Activated CD4-positive, CD25-positive, alpha-beta regulatory T cell treated with anti-CD3 and anti-CD28 coated beads, Interleukin-2, amount 50 U/mL, for 72 hours (primary cell): ENCODE data around the gene RSPH3.
"Not testable (repeated sequence)": the region's sequence is repeated elsewhere in the genome, so short reads cannot be mapped to it uniquely, and the experiment has no call there.

ENCODE experiments used
- DNase-seq: peaks from one replicate; pipeline ENCODE4 v3.0.0; 2021

Gene RSPH3

DNA sequence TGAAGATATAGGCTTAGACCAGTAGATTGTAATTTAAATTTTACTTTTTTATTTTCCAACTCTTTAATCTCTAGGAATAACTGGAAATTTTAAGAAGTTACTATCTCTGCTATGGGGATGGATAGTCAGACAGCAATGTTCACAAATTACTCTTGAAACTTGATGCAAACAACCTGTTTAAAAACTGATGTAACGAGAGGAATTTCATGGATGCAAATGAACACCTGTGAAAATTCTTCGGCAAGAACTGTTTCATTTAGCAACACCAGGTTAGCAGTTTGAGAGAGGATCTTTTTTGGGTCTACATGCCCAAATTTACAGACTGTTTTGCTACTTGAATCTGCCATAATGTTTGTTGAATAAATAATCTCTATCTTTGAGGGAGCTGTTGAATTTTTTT is 20.0 kb upstream of the RSPH3 start:
- DNase-seq = no peak

GRCh38 chr6:159017757-159018559 is 18.0 kb upstream of the RSPH3 start:
- no peak for DNase-seq

DNA sequence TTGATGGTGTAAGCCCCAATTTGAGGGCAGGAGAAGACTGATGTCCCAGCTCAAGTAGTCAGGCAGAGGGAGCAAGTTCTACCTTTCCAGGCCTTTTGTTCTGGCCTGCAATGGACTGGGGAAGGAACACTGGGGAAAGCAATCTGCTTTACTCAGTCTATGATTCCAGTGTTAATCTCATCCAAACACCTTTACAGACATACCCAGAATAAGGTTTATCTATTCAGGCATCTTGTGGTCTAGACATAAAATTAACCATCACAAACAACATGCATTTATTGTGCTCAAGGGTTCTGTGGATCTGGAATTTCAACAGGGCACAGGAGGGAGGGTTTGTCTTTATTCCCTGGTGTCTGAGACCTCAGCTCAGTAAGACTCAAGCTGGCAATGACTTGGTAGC is 14.4 kb upstream of the RSPH3 start:
- DNase-seq = no peak

DNA sequence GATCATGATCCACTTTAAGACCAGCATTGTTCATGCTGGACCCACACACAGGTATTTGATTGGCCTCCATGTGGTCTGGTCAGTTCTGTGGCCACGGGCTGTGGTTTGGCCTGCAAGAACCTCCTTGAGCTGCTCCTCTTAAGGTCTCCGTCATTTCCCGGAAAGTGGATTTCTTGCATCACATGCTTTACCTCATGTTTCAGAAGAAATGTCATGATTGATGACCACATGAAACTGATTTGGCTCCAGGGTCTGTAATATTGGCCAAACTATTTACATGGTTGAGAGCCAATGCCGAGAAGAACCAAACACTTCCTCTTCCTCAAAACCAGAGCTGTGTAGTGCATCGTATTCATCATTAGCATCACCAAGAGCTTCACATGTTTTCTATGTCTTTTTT is 13.2 kb upstream of the RSPH3 start:
- no peak for DNase-seq

- no peak for DNase-seq
Measured at GRCh38 chr6:159012201-159012600, 12.2 kb upstream of the RSPH3 start.

DNA sequence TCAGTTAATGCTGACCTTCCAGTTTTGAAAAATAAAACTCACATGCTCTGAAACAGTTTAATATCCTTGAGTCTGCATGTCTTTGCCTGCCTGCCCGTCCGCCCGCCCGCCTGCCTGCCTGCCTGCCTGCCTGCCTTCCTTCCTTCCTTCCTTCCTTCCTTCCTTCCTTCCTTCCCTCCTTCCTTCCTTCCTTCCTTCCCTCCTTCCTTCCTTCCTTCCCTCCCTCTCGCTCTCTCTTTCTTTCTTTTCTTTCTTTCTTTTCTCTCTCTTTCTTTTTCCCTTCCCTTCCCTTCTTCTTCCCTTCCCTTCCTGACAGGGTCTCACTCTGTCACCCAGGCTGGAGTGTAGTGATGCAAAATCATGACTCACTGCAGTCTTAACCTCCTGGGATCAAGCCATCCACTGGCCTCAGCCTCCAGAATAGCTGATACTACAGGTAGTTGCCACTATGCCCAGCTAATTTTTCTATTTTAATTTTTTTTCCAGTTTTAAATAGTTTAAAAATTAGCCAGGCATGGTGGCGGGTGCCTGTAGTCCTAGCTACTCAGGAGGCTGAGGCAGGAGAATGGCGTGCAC is 10.1 kb upstream of the RSPH3 start:
- not testable (repeated sequence) for DNase-seq

- DNase-seq = no peak
Measured at GRCh38 chr6:159008656-159009288, 8.8 kb upstream of the RSPH3 start.

DNA sequence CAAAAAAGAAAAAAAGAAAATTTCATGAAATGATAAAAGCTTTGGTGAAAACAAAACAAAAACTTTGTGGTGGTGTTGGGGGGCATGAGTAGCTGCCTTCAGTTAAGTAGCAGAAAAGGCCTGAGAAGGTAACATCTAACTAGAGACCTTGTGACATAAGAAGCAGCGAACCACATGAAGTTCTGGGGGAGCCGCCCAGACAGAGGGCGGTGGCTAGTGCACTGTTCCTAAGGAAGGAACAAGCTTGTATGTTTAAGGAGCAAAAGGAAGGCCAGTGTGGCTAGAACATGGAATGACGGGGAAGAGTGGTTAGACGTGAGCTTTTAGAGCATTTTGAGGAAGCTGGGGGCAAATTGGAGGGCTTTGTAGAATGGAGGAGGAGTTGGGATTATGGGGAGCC is 7.5 kb upstream of the RSPH3 start:
- no peak for DNase-seq

DNA sequence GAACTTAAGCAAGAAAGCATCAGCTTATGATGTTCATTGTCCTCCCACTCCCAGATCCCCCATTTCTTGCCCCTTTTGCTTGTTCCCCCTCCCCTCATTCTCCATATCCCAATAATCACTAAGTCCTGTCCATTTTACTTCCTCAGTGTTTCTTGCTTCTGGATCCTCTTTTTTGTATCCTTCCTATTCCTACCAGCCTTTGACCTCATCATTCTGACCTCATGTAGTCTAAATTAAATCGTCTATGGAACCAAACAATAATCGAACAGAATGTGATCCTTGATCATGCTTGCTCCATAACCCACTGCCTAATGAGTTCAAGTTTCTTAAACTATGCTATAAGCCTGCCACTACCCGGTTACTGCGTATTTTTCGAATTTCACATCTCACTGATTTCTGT is 5.4 kb upstream of the RSPH3 start:
- no peak for DNase-seq

GRCh38 chr6:159004592-159004991 is 4.6 kb upstream of the RSPH3 start:
- no peak for DNase-seq

DNA sequence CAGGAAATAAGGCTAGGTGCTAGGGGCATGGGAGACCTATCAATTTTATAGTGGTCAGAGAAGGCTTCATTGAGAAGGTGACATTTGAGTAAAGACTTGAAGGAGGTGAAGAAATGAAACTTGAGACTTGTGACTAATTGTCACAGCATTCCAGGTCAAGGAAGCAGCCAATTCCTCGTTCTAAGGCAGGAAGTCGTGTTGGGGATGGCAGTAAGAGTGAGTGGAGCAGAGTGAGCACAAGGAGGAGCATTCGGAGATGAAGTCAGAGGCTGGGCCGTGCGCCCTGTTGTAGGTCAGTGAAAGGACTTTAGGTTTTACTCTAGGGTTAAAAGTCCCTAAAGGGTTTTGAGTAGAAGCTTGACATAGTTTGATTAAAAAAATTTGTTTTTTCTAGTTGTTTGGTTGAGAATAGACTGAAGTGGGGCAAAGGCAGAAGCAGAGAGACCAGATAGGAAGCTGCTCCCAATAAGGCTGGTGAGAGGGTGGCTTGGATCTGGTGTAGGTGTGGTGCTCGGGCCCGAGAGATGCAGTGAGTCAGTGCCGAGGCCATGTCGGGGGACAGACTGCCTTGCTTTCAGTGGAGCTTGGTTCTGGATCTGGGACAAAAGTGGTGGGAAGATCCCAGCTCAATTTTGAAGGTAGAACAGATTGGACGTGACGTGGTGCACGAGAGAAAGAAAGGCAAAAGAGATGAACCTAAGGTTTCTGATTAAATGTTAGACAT is 2.6 kb upstream of the RSPH3 start:
- no peak for DNase-seq

DNA sequence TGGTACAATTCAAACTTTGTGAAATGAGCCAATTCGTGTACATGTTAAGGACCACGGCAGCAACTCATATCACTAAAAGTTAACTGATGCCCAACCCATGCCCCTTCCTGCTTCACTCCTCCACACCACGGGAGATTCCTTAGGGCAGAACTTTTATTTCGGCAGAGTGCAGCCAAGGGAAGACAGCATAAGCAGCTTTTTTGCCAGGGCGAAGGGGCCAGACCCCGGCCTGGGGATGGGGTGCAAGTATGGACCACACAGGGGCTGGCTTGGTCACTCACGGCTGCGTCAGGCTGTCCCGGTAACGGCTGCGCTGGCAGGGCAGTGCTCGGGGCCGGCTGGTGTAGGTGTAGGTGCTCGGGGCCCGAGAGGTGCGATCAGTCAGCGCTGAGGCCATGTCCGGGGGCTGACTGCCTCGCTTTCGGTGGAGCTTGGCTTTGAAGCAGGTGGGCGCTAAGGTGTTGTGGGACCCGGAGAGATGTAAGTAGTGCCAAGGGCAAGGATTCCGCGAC is 792 bp downstream of the RSPH3 start:
- no peak for DNase-seq

GRCh38 chr6:158996856-158997255 is 3.1 kb downstream of the RSPH3 start:
- no peak for DNase-seq

DNA sequence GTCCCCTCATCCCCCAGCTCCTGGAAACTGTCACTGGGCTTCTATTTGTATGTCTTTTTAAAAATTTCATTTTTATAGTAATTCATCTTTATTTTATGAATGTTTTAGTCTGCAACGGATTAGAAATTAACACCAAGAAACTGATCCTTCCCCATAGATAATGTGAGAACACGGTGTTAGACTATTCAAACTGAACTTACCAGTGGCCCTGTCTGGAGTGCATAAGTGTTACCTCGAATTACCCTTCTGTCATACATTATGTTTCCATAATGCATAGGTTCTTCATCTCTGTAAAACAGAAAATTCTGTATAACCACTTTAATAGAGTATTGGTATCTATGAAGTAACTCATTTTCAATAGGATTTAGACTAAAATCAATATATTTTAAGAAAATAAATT is 6.4 kb downstream of the RSPH3 start:
- DNase-seq = no peak

DNA sequence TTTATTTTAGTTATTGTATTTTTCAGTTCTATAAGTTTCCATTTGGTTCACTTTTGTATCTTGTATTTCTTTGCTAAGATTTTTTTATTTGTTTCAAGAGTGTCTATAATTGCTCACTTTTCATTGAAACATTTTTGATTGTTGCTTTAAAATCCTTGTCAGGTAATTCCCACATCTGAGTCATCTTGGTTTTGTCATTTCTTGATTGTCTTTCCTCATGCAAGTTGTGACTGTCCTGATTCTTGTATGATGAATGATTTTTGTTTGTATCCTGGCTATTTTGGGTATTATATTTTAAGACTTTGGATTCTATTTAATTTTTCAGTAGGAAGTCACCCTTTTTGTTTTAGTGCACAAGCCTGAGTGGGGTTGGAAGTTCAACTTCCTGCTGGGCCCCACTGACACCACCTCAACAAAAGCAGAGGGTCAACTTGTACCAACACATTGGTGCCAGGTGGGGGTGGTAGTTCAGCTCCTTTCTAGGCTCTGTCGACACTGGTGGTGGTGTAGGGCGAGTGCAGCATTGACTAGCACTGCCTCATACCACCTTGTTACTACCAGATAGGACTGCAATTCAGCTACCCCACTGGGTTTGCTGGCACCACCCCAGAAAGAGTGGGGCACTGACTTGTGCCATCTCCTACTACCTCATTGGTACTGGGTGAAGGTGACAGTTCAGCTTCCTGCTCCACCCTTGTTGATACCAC is 8.8 kb downstream of the RSPH3 start:
- DNase-seq = no peak

DNA sequence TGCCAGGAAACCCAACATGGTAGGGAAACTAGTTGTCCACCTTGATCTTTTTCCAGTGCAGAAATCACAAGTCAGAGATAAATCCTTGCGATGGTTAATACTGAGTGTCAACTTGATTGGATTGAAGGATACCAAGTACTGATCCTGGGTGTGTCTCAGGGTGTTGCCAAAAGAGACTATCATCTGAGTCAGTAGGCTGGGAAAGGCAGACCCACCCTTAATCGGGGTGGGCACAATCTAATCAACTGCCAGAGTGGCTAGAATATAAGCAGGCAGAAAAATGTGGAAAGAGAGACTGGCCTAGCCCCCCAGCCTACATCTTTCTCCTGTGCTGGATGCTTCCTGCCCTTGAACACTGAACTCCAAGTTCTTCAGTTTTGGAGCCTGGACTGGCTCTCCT is 10.3 kb downstream of the RSPH3 start:
- not testable (repeated sequence) for DNase-seq

DNA sequence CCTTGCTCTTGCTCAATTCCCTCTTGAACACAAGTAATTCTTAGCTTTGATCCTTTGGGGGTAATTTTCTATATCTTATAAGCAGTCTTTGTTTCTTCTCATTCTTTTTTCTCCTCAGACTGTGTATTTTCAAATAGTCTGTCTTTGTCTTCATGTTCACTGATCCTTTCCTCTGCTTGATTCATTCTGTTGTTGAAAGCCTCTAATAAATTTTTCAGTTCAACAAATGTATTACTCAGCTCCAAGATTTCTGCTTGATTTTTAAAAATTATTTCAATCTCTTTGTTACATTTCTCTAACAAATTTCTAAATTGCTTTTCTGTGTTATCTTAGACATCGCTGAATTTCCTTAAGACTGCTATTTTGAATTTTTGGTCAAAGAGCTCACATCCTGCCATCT is 11.5 kb downstream of the RSPH3 start:
- no peak for DNase-seq

- DNase-seq = no peak
Measured at GRCh38 chr6:158987657-158988056, 12.3 kb downstream of the RSPH3 start.

GRCh38 chr6:158978757-158979156 is 21.2 kb downstream of the RSPH3 start:
- no peak for DNase-seq

- no peak for DNase-seq
Measured at GRCh38 chr6:158977382-158977781, 22.6 kb downstream of the RSPH3 start.

DNA sequence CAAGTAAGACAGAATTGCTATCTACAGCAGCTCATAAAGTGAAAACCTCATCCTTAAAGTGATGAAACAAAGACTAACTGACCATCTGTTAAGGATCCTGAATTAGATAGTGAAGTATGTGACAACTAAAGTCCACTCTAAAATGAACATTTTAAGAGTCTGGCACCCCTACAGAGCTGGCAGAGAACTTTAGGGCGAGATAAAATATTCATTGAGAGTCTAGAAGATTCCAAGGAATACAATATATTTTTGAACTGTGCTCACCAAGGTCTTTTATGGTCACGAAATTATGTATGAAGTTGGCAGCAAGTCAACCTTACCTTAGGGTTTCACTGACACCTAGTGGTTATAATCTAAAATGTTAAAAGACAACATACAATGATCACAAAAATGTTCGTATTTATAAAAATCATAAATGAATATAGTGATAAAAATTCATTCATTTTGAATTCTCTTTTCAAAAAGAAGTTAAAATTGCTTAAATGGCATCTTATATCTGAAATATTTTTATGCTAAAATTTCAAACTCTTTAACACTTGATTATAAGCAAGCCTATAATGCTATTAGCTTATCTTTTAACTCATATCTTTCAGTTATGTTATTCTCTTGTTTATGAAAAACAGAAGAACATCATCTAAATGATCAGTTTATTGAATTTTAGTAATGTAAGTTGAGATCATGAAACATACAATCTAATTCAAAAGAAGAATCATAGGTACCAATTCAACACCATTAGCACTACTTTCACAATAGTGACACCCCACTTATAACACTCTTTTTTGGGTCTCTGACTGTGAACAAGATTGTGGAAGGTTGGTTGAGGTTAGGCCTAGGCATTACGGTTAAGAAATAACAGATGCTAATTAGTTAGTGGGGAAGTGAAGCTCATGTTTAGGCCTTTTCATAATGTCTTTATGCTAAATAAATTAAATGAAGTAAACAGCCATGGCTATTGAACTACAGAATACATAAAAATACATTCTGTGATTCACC is 27.5 kb downstream of the RSPH3 start:
- DNase-seq = no peak
